NCI-H82 treated with DMSO at 0.1 percent for 48 hours (cell line): ENCODE data around the gene HTR3A.

Source experiments
- DNase-seq: peaks from one replicate; lab custom pipeline; 2025; ENCODE audit not compliant: unreplicated experiment; lab: John Stamatoyannopoulos, UW

Gene HTR3A

DNA sequence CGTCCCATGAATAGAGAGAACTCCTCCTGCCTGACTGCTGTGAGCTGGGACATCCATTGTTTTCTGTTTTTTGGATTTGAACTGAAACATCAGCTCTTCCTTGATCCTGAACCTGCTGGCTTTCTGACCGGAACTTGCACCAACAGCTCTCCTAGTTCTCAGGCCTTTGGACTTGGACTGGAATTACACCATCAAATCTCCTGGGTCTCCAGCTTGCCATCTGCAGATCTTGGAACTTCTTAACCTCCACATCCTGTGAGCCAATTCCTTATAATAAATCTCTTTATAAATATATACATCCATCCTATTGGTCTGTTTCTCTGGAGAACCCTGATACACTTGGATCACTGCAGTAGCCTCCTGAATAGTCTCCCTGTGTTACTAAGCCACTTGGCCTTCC, 42.1 kb downstream of the HTR3A start:
- no peak for DNase-seq

DNA sequence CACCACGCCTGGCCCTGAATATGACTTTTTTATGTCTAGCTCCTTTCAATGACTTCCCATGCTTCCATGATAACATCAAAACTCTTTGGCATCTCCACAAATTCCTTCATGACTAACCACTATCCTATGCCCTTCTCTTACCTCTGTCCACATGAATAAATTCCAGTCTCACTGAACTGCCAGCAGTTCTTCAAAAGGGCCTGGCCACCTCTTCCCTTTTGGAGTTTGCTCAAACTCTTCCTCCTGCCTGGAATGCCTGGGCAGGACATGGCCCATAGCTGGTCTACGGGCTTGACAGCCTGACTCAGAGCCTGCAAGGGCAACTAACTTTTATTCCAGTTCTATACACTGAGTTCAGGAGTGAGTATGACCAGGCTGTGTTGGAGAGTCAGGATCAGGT, 42.8 kb downstream of the HTR3A start:
- no peak for DNase-seq

GRCh38 chr11:114019046-114019445, 44.1 kb downstream of the HTR3A start:
- DNase-seq: no peak

GRCh38 chr11:114019574-114019973, 44.7 kb downstream of the HTR3A start:
- DNase-seq: no peak

DNA sequence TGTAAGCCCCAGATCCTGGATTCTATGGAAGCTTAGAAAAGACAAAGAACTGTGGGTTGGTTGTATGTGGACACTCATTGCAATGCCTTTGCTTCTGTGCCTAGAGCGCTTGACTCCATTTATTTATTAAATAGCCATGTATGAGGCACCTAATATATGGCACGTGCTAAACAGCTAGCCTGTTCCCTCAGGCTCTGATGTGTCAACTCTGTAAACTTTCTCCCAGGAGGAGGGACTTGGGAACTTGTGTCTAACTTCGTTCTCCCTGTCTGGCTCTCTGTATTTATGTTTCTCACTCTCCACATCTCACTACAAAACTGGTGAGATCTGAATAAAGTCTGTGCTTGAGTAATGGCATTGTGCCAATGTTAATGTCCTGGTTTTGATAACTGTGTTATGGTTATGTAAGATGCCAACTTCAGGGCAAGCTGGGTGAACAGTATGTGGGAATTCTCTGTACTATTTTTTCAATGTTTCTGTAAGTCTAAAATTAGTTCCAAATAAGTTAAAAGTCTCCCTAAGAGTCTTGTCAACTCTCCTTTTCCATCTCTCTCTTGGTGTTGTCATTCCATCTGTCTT, 50.5 kb downstream of the HTR3A start:
- DNase-seq: no peak

- peak; percentile 1 for DNase-seq
These were observed 51.4 kb downstream of the HTR3A start for GRCh38 chr11:114026355-114026754.

- DNase-seq: no peak
These were observed 52.5 kb downstream of the HTR3A start for GRCh38 chr11:114027391-114027790.

GRCh38 chr11:114027926-114028325, 53.0 kb downstream of the HTR3A start:
- no peak for DNase-seq

DNA sequence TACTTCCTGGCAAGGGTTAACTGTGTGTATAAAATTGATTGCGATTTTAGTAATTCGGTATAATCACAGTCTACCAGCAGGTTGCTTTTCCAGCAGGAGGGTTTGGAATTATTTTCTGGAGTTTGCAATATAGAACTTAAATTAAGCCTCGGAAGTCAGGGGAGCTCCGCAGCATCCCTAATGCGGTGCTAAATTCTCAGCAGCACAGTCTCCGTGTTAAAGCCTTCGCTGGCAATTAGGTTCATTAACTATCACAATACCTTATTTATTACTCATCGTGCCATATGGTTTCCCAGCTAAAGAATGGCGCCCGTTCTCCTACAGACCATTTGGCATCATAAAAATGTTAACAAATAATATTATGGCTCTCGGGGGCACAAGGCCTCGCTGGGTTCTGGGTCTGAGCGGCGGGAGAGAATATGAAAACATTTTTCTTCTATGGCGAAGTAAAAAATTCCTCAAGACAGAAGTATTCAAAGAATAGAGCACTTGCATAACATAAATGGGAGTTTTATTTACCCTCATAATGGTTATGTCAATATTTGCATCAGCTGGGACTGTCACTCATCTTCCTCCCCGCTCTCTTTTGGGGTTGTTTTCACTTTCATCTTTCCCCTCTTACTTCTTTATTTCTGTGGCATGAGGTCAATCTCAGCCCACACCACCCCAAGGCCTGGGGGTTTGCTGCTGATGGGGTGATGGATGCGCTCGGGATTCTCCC, 56.5 kb downstream of the HTR3A start:
- DNase-seq: no peak

GRCh38 chr11:114031967-114032320, 57.0 kb downstream of the HTR3A start:
- no peak for DNase-seq

GRCh38 chr11:114033066-114033465, 58.2 kb downstream of the HTR3A start:
- no peak for DNase-seq

DNA sequence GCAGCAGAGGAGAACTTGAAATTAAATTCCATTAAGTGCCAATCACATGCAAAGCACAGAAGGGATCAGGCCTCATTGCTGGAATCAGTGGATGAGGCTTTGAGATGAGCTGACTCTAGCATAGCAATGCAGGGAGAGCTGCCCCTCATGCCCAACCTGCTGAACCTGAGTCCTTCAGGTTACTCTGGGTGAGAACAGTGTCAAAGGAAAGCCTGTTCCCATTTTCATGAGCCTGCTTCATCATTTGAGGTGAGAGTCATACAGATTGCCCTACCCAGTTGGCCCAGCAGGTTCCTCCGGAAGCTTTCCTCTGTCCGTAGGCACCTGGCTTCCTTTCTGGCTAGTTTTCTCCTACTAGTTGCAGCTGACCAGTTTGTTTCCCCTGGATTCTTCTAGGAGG, 58.7 kb downstream of the HTR3A start:
- DNase-seq: no peak

DNA sequence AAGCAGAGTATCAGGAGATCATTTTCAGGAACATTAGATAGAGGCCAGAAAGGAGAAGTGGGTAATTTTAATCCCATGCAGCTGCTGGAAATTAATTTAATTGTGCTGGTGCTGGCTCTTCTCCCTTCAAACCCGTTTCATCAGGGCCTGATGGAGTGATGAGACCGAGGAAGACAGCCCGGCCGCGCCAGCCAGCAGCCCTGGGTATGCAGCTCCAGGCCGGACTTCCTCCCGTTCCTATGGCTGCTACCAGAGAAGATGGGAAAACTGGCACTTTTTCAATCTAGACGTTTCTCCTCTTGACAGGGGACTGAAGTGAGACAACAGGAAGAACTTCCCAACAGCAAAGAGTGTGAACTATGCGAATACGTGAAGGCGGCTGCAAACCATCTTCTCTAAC, 60.0 kb downstream of the HTR3A start:
- no peak for DNase-seq

DNA sequence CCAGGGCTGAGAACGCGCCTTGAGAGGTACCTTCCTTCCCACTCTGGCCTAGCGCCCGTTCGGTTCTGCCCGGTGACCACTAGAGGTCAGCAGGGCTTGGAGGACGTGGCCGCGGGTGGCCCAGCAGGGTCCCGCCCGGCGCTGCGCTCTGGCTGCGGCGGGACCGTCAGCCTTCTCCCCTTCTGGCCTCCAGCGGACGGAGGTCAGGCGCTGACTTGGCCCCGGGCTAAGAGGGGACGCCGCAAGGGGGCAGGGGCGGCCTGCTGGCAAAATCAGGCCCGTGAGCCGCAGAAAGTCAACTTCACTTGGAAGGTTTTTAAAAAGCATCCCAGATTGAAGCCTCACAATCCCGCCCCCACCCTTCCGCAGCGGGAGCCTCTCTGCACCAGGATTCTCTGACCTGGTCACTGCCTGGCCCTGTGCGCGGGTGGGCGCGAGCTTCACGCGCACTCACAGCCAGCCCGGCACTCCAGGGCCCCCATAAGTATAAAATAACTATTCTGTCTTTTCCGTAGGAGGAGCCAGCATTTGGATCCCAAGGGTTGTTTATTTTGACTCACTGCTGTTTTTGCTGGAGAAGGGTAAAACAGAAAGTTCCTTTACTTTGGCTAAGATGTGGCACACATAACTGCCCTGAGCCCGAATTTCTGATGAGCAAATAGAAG, 61.4 kb downstream of the HTR3A start:
- DNase-seq: peak; percentile 3

DNA sequence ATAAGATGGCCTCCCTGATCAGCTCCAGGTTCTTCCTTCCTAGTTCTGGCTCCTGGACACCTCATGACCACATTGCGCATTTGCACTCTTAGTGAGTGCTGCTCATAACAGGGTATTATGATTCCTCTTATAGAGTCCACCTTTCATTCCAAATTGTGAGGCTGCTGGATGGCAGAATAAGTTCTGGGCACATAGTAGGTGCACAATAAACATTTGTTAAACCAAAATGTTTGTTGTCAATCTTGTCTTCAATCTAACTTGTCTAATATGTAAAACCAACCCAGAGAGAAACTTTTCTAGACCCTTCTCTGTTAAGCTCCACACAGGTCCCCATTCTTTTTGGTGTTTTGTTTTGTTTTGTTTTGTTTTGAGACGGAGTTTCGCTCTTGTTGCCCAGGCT, 62.0 kb downstream of the HTR3A start:
- no peak for DNase-seq

DNA sequence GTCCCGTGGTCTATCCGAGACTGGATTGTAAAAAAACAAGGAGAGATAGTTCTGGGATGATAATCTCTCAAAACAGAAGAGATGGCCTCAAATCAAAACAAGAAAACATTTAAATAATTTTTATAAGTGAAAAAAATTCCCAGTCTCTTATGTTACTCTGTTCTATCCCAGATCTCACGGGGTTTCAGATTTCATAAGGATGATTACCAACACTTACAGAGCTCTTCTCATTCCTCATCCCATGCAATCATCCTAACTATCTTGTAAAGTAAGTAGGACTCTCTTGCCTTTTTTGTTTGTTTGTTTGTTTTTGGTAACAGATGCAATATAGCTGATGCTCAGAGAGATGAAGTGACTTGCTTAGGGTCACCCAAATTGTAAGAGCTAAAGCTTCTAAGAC, 64.6 kb downstream of the HTR3A start:
- no peak for DNase-seq
